Stimulated activated CD4-positive, alpha-beta T cell treated with anti-CD3 and anti-CD28 coated beads, Interleukin-15, amount 100 ng/mL, for 1 hour (primary cell): ENCODE measurements around the gene AOPEP.
"Not testable (repeated sequence)": the region's sequence is repeated elsewhere in the genome, so short reads cannot be mapped to it uniquely, and the experiment has no call there.

Experiments used
- DNase-seq, 2 donors: peaks; one replicate each; pipeline ENCODE4 v3.0.0-alpha.2; 2020; ENCODE audit warnings: low read depth in 1 of 2, low spot score in 1 of 2

AOPEP gene

GRCh38 chr9:94931036-94931633 is 204.6 kb downstream of the AOPEP start:
- DNase-seq, result no peak

GRCh38 chr9:94931740-94932139 is 205.2 kb downstream of the AOPEP start:
- no peak for DNase-seq

DNA sequence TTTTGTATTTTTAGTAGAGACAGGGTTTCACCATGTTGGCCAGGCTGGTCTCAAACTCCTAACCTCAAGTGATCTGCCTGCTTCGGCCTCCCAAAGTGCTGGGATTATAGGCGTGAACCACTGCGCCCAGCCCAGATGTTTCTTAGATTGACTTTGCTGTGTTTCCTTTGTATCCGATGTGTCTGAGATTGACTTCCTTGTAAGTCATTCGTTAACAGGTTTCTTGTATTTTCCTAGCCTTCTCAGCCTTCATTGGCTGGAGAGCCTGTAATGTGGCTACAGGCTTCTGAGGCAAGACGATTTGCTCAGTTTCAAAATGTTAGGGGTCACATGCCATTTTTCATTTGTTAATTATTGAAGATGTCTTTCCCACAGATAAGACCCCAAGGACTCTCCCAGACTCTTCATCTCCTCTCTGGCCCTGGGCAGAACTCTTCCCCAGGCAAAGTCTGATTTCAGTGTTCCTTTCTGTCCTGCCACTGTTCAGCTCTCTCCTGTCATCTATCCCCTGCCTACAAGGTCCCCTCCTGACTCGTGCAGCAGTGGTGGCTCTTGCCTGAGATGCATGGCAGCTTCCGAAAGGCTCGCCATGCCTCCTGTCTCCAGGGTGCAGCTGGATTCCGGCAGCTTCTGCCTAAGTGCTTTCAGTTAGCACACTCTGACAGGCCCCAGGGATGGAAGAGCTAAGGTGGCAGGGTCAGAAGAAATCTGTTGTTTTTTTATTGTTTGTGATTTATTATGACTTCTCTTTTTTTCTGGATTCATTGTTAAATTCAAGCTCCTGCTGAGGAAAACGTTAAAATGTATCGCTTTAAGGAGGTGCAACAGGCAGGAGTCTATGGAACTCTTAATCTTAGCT is 206.4 kb downstream of the AOPEP start:
- DNase-seq, result no peak

DNA sequence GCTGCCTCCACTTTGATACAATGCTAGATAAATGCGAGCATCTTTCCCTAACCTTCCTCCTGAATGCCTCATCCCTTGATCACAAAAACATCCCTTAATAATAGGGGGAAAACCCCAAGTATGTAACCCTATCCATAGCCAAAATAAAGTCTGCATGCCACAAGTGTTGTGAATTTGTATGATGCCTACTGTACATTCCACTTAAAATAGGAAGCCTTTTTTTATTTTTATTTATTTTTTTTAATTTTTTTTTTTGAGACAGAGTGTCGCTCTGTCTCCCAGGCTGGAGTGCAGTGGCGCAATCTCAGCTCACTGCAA is 207.0 kb downstream of the AOPEP start:
- no peak for DNase-seq

DNA sequence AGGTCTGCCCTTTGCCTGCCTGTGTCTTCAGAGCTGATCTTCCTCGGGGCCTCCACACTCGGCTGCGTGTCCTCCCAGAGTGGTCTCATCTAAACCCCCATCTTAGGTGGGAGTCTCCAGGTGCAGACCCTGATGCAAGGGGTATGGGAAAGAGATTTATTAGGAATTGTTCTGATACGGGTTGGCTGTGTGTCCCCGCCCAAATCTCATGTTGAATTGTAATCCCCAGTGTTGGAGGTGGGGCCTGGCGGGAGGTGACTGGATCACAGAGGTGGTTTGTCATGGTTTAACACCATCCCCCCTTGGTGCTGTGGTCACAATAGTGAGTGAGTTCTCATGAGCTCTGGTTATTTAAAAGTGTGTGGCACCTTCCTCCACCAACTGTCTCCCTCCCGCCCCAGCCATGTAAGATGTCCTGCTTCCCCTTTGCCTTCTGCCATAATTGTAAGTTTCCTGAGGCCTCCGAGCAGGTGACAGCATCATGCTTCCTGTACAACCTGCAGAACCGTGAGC is 208.4 kb downstream of the AOPEP start:
- no peak for DNase-seq

GRCh38 chr9:94935396-94935795 is 208.9 kb downstream of the AOPEP start:
- DNase-seq, result no peak

DNA sequence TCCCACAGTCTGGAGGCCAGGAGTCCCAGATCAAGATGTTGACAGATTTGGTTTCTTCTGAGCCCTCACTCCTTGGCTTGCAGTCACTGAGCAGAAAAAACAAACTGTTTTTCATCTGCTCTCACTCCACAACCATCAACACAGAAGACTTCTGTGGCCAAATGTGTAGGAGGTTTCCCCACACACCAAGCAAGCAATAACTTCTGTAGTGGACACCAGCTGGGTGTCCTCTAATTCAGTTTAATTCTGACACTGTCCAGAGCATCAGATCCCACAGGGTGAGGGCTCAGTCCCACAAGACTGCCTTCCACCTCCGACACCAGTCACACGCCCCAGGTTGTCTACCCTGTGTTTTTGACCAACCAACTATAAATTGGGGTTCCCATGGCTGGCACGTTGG is 209.9 kb downstream of the AOPEP start:
- DNase-seq, result no peak

DNA sequence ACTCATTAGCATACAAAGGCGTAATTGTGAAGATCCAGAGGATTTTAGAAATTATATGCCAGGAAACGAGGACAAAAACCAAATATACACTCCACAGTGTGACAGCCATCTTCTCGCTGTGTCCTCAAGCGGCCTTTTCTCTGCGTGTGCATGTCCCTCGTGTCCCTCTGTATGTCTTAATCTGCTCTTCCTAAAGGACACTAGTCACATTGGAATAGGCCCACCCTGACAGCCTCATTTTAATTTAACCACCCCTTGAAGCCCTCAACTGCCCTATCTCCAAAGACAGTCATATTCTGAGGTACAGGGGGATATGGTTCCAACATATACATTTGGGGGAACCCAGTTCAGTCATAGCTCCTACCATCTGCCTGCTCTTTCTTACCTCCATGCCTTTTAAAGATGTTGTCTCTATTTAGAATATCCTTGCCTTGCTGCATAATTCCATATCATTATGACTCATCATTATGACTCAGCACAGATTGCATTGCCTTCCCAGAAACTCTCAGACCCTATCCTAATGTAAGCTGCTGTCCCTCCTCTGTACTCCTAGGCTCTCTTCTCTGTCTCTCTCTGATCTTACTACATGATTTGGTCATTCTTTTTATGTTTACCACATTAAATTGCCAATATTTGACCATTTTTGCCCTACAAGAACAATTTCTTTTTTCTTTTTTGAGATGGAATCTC is 210.9 kb downstream of the AOPEP start:
- DNase-seq, result no peak

GRCh38 chr9:94938384-94938783 is 211.9 kb downstream of the AOPEP start:
- no peak for DNase-seq

DNA sequence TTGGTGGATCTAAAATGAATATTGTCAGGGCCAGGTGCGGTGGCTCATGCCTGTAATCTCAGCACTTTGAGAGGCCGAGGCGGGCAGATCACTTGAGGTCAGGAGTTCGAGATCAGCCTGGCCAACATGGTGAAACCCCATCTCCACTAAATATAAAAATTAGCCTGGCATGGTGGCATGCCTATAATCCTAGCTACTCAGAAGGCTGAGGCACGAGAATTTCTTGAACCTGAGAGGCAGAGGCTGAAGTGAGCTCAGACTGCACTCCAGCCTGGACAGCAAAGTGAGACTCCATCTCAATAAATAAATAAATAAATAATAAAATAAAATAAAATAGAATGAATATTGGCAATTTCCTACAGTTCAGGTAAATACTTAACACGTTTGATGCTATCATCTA is 213.8 kb downstream of the AOPEP start:
- DNase-seq, result not testable (repeated sequence)

- no peak for DNase-seq
Measured at GRCh38 chr9:94941211-94941875, 214.8 kb downstream of the AOPEP start.

DNA sequence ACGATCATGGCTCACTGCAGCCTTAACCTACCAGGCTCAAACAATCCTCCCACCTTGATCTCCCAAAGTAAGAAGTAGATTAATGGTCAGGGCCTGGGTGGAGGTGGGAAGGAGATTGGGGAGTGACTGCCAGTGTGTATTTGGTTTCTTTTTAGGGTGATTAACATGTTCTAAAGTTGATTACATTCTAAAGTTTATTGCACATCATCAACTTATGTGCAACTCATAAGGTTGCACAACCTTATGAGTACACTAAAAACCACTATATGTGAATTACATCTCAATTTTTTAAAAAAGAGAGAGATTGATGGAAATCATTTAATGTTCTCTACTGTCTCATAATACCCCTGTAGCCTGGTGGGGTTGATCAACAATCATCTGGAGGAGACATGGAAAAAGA is 218.1 kb downstream of the AOPEP start:
- no peak for DNase-seq

DNA sequence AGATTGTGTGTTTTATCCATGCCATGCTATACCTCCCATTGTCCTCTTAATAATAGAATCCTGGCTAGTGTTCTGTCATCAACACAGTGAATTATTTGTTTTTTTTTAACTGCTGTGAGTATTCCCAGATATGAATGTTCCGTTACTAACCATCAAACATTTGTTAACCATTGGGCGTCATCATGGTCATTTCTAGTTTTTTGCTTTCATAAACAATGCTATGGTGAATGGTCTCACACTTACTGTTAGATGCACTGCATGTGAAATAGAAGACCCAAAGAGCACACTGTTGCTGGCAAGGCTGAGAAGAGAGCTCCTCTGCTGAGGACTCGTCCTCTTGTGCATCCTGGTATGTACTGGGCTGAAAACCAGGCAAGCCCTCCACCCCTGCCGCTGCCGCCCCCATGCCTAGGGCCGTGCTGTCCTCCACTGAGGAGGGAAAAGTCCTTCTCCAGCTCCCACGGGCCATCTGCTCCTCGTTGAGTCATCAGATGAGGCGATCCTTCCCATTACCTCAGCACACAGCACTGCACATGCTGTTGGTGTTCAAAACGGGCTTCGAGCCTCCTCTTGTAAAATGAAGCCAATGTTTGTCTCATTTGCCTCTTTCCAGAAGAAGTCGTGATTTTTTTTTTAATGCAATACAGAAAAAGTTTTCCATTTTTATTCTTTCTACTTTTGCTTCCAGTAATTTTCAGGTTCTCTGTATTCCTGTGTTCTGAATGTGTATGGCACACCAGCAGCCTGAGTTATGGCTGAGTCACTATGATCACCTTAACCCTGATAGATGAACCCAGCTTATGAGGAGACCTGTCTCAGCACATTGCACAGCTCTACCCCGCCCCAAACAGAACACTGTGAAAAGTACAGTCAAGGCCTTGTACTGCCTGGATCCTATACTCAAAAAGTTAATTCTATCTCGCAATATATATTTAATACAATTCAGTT is 219.0 kb downstream of the AOPEP start:
- no peak for DNase-seq

DNA sequence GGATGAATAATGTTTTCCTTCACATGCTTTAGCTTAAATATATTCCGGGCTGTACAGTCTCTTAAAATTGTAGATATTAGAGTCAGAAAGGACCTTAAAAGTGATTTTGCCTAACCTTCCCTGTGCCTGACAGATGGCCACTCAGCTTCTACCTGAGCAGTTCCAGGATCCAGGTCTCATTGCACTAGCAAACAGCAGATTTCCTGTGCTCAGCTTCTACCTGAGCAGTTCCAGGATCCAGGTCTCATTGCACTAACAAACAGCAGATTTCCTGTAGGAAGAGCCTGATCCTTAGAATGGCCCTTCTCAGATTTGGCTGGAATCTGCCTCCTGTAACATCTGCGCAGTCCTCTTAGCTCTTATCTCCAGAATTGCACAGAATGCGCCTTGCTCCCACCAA is 219.8 kb downstream of the AOPEP start:
- no peak for DNase-seq

GRCh38 chr9:94948567-94949235 is 222.2 kb downstream of the AOPEP start:
- no peak for DNase-seq

- no peak for DNase-seq
Measured at GRCh38 chr9:94949370-94949769, 222.9 kb downstream of the AOPEP start.

- DNase-seq, result no peak
Measured at GRCh38 chr9:94950040-94950578, 223.6 kb downstream of the AOPEP start.

DNA sequence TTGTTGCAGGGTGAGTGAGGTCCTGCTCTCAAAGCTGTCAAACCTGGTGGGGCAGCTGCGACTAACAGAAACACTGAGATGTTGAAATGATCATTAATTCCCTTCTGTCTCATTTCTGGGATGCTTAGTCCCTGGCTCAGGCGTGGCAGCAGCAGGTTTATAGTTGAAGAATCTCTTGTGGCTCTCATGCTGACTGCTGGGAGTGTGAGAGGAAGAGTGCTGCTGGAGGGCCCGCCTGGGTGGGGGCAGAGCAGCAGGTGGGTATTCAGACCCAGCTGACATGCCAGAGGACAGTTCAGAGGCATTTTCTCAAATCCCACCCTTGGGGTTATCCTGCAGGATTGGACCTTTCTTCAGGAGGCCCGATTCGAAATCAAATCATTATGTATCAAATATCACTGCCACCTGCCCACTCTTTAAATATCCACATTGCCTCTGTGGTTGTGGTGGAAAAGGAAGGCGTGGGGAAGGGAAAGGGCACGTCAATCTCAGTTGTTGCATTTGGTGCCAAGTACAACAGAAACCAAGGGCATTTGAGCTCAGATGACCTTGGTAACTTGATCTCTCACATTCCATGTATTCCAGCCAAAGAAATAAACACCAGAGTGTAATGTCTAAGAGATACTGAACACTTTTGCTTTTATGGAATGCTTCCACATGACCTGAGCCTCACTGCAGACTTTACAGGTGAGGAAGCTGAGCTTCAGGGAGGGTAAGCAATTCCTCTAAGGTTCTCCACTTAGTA is 224.3 kb downstream of the AOPEP start:
- no peak for DNase-seq
